MM.1S (cell line): ENCODE results near the gene PAN3.

Experiments used
- EZH2 ChIP-seq: fragments of 300-600 bp; sonication (generic); optimal IDR thresholded peaks from 2 replicates; pipeline ENCODE3; 2017; ENCODE audit warnings: low read depth, mild to moderate bottlenecking, antibody characterized with exemption, low read length, mixed read lengths
- EZH2phosphoT487 ChIP-seq: fragments of 300-600 bp; sonication (generic); IDR thresholded peaks from 2 replicates; pipeline ENCODE4 v1.6.1; 2018; ENCODE audit warnings: antibody characterized with exemption, low read length
- TF ChIP-seq, protein P1 (sequence below): fragments of 300-600 bp; sonication (generic); IDR thresholded peaks from 2 replicates; pipeline ENCODE4 v1.5.1; 2016; ENCODE audit warnings: antibody characterized with exemption, low read length, mixed read lengths

DNA sequence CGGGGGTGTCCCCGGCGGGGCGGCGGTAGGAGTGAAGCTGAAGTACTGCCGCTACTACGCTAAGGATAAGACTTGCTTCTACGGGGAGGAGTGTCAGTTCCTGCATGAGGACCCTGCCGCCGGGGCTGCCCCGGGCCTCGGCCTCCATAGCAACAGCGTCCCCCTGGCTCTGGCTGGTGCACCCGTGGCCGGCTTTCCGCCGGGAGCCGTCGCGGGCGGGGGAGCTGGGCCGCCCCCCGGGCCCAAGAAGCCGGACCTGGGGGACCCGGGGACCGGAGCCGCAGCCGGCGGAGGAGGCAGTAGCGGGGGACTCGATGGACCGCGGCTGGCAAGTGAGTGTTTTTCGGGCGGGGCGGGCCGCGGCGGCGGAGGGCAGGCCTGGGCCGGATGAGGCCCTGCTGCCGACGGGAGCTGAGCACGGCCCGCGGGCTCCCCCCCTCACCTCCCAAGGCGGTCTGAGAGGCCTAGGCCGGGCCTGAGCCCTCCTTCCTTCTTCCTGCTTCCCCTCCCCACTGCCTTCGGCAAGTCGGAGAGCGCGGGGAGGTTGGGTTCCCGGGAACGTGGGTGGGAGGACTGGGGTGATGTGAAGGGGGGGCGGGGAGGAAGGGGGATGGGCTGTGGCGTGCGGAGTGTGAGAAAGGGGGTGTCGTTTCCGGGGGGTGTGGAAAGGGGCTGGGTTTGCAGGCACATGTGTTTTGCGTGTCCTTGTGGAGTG is 568 bp downstream of the PAN3 start:
- TF ChIP-seq, protein P1, sequence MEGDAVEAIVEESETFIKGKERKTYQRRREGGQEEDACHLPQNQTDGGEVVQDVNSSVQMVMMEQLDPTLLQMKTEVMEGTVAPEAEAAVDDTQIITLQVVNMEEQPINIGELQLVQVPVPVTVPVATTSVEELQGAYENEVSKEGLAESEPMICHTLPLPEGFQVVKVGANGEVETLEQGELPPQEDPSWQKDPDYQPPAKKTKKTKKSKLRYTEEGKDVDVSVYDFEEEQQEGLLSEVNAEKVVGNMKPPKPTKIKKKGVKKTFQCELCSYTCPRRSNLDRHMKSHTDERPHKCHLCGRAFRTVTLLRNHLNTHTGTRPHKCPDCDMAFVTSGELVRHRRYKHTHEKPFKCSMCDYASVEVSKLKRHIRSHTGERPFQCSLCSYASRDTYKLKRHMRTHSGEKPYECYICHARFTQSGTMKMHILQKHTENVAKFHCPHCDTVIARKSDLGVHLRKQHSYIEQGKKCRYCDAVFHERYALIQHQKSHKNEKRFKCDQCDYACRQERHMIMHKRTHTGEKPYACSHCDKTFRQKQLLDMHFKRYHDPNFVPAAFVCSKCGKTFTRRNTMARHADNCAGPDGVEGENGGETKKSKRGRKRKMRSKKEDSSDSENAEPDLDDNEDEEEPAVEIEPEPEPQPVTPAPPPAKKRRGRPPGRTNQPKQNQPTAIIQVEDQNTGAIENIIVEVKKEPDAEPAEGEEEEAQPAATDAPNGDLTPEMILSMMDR = no peak
- TF ChIP-seq EZH2 = no peak
- no peak for TF ChIP-seq EZH2phosphoT487
